GM21367 (cell line): ENCODE data around the gene ARID1B.
"Not testable (repeated sequence)": the region's sequence is repeated elsewhere in the genome, so short reads cannot be mapped to it uniquely, and the experiment has no call there.

Source experiments
- ATAC-seq: cut with Tn5 transposase; IDR thresholded peaks from one replicate; pipeline ENCODE4 v1.9.1; 2021; ENCODE audit not compliant: unreplicated experiment

ARID1B gene

GRCh38 chr6:156980948-156981347 lies 203.8 kb downstream of the ARID1B start:
- no peak for ATAC-seq

DNA sequence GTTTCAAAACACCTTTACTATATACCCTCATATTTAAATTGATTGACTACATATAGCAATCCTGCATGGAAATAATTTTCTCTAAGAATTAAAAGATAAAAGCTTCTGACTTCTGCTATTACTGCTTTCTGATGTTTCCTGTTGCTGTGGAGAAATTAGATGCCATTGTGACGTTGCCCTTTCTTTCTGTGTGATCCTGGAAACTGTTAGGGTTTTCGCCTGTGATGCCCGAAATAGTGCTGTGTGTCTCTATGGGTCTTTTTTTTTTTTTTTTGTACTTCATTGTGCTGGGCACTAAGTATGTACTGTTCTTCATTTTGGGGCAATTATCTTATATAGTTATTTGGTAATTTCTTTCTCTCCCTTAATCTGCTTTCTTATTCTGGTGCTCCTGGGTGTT lies 205.0 kb downstream of the ARID1B start:
- ATAC-seq: no peak

DNA sequence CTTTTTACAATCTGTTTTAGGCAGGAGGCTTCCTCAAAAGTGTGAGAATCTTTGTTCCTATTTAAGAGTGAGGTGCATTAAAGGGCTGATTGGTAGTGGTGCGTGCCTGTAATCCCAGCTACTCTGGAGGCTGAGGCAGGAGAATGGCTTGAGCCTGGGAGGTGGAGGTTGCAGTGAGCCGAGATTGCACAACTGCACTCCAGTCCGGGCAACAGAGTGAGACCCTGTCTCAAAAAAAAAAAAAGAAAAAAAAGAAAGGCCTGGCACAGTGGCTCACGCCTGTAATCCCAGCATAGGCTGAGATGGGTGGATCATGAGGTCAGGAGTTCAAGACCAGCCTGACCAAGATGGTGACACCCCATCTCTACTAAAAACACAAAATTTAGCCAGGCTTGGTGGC lies 205.7 kb downstream of the ARID1B start:
- ATAC-seq: not testable (repeated sequence)

DNA sequence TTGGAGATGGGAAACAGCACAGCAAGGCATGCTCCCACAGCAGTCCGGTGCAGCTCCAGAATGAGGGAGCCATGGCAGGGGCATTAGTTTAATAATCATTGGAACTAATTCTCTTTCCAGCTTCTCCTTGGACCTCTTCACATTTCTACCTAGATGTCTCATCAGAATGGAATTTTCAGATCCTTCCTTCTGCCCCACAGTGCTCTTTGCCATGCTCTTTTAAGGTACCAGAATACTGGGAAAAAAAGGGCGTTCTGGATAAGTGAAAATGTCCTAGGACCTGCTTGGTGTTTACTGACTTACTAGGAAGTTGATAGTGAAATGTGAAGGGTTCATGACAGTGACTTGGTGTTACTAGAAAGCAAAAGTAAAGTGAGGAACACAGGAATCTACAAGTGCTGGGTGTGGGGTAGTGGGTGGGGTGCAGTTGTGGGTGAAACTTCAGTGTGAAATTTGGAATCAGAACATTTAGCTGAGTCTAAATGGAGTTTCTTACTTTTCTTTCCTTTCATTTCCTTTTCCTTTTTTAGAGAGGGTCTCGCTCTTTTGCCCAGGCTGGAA lies 207.1 kb downstream of the ARID1B start:
- peak; percentile 33 for ATAC-seq

DNA sequence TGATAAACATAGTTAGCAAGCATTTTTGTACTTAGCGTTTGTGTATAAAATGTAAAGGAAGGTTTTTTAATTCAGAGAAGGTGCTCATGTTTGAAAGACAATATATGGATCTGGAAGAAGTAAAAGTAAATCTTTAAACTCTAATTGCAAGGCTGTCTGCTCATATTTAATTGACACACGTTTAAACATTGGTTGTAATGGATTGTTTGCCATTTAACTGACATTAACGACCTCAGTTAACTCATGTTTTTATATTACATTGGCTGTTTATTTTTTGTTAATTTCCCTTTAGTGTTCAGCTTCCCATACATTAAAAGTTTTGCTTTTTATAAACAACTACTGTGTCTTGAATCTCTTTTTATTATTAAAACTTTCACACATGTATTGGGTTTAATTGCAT lies 208.1 kb downstream of the ARID1B start:
- ATAC-seq: no peak

DNA sequence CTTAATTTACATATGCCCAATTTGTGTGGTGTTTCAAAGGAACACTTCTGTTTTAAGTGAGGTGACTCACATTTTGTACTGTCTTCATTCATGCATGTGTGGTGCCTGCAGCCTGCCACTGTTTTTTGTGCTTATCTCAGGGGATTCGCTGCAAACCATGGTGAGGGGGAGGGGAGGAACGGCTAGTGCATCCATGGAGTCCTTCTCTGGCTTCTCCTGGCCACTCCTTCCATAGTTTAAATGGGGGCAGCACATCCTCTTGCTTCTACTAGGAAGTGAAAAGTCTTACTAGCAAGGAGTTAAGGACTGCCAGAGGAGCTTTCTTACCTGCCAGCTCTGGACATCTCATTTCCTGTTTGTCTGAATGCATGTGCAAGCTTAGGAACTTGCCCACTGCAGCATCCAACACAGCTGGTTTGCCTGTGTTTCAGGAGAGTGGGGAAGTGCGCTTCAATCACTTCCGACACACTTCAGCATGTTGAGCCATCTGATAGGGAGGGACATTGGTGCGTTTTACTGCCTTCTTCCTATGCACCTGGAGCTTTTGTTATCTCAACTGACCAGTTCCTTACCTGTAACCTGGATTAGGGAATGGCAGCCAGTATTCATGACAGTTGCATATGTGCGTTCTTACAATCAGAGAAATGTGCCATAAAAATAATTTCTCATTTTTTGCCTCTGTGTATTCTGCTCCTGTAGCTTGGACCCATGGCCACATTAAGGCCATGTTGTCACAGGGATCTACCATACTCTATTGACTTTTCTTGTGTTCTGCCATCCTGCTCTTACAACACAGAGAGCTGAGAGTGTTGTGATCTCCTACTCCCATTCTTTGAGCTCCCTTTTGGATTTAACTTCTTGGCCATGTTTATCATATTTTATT lies 211.3 kb downstream of the ARID1B start:
- peak; percentile 73 for ATAC-seq

DNA sequence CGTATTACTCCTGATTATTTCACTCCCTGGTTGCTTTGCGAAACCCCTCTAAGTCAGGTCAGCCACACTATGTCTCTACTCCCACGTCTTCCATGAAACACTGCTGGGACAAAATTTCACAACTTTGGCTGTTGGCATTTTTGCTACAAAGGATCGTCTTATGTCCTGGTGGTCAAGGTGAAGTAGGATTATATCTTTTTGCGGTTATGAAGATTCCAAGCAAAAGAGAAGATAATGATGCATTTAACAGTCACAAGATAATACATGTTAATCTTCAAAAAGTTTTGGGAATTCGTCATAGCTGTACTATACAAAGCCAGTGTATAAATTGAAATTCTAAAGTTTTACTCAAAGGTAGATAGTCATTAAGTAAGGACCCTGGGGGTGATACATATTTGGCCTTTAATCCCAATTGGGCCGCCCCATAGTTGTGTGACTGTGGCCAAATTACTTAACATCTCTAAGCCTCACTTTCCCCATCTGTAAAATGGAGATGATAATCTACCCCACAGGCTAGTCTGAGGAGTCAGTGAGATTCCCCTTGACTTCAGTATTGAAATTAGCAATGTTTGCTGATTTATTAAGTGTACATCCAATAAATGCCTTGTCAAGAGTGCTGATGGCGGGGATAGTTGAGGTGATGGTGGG lies 212.1 kb downstream of the ARID1B start:
- no peak for ATAC-seq

DNA sequence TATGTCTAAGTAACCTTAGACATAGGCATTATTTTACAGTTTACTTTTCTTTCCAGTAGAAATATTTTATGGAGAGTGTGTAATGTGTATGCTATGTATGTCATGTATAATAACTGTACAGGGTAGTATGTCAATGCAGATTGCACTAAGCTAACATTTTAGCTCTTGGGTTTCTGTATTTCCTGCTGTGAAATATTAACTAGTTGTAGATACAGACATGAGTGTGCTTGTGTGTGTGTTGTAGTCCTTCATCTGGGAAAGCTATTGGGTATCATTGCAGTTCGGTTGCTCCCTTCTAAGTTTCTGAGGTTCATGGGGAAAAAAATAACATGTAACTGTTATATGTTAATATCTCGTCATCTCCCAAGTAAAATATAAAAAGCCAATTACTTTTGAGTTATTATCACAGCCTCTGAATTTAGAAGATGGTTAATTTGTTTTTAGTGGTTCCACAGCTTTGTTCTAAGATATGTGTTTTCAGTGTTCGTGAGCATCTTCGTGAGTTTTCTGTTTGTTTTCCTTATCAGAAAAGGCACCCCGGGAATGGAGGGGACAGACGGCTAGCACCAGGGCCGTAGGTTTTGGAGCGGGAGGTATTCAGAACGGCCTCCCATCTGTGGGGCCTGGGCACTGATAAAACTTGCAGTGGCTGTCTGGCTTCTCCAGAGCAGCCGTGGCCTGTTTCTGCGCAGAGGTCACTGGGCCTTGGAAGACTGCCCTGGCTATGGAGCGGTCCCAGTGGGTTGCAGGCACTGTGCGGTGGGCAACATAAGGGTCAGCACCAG lies 215.0 kb downstream of the ARID1B start:
- no peak for ATAC-seq

DNA sequence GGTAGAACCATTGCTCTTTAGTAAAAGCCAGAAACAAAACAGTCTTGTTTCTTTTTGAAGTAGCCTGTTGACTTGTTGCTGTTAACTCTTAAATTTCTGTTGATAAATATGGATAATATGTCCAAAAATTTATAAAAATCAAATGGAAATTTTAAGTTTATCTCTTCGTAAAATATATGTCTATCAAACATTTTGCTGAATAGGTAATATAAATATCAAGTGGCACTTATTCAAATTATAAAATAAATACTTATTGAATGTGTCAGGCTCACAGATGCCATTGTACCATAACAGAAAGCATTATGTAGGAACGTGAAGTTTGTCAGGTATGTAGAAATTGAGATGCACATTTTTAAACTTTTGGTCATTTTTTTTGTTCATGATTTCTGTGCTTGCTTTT lies 216.5 kb downstream of the ARID1B start:
- ATAC-seq: no peak

GRCh38 chr6:156994215-156995076 lies 217.3 kb downstream of the ARID1B start:
- ATAC-seq: no peak

GRCh38 chr6:156995502-156995901 lies 218.3 kb downstream of the ARID1B start:
- no peak for ATAC-seq

DNA sequence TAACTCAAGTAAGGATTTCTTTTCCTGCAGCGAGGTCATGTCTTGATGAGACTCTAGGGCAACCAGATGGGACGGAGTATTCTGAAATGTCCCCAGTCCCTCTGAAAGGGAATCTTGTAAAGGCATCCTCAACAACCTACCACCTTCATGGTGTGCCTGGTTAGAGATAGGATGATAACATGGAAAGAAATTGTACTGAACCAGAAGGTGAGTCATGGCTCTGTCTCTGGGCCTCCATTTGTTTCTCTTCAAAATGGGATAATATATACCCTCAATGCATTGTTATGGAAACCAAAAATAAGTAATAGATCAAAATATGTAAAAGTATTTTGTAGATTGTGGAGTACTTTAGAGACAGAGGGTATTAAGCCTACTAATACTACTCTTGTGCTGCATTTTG lies 219.1 kb downstream of the ARID1B start:
- ATAC-seq: no peak

DNA sequence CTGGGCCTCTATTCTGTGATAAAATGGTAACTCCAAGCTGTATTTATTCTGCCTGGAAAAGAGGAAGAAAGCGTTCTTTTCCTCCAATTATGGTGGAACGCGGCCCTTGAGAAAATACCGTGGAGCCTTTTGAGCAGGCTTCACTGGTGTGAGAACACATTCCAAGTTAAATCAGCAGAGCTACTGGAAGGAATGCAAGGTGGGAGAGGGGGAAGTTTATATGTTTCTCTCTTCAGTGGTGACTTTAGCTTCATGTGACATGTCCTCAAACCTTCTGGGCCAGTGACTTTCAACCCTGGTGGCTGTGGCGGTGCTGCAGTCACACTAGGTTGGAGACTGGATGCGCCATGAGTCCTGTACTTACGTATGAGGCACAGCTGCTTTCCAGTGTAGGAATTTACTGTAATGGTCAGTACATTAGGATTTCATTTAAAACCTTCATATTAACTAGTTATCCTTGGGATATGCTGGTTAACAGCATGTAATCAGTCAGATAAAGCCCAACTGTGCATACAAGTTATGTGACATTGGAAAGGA lies 221.7 kb downstream of the ARID1B start:
- ATAC-seq: no peak

DNA sequence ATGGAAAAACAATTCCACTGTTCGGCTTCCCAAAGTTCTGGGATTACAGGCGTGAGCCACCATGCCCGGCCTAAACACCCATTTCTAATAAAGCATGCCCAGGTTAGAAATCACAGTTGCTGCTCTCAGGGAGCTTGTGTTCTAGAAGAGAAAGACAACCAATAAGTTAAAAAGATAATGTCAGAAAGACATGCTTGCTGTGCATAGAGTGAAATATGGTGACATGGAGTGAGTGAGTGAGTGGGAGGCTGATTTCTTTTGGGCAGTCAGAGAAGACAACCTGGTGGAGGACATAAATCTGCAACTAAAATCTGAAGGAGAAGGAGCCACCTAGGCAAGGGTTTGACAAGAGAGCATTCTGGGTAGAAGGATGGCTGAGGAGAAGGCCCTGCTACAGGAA lies 222.6 kb downstream of the ARID1B start:
- ATAC-seq: no peak

DNA sequence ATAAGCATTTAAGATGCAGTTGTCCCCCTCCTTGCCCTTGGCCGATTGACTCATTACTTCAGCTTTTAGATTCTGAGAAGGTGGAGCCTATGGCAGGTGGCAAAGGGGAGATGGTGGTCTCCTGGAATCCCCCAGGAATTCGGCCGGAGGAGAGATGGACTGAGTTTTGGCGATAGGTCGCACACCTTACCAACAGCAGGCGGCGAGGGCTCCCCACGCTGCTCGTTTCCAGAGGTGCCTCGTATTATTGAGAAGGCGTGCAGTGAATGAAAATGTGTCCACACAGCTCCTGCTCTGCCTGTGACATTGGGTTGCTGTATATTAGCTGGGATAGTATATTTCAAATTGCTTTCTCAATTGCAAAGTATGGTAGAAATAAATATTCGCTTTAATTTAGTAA lies 224.5 kb downstream of the ARID1B start:
- no peak for ATAC-seq

DNA sequence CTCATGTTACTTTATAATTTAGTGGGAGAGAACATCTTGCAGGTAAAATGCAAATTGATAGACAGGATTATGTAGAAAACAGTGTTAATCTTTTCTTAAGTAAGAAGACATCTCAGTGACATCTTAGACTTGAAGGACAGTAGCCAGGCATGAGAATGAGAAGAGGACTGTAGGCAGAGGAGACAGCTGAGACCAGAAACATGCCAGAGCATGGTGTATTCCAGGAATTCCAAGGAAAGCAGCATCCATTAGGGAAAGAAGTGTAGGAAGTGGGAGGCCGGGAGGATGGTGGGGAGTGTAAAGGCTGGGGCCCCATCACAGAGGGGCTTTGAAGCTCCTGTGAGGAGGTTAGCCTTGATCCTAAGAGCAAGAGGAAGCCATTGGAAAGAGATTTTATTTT lies 225.6 kb downstream of the ARID1B start:
- ATAC-seq: no peak

GRCh38 chr6:157005940-157006339 lies 228.8 kb downstream of the ARID1B start:
- ATAC-seq: no peak

DNA sequence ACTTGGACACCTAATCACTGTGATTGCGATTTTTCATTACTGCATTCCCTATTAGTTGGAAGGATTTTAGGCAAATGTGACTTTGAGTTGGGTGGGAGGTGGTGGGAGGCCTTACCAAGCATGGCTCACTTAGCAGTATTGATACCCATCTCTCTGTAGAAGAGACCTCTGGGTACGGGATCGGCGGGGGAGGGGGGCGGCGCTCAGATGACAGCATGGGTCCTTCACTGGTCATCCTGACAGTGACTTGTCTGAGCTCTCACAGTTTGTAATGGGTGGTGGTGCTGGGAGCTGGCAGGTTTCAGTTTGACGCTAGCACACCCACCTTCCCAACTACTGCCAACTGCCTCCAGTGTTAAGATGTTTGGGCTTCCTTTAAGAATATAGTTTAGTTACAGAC lies 231.4 kb downstream of the ARID1B start:
- ATAC-seq: no peak

GRCh38 chr6:157012355-157012754 lies 235.2 kb downstream of the ARID1B start:
- ATAC-seq: no peak

GRCh38 chr6:157013649-157014304 lies 236.6 kb downstream of the ARID1B start:
- no peak for ATAC-seq
